ENCODE data around the gene NCAN. TPM values are rescaled to one million over a fixed set of nuclear protein-coding genes. Genes with fewer than 3 reads are reported as not detected.

Gene NCAN
- total and polyA plus RNA-seq, 2 of the 13 experiments (the other 11 are each of a cell fraction or from before 2014, with no cell fraction given), result not detected

DNA sequence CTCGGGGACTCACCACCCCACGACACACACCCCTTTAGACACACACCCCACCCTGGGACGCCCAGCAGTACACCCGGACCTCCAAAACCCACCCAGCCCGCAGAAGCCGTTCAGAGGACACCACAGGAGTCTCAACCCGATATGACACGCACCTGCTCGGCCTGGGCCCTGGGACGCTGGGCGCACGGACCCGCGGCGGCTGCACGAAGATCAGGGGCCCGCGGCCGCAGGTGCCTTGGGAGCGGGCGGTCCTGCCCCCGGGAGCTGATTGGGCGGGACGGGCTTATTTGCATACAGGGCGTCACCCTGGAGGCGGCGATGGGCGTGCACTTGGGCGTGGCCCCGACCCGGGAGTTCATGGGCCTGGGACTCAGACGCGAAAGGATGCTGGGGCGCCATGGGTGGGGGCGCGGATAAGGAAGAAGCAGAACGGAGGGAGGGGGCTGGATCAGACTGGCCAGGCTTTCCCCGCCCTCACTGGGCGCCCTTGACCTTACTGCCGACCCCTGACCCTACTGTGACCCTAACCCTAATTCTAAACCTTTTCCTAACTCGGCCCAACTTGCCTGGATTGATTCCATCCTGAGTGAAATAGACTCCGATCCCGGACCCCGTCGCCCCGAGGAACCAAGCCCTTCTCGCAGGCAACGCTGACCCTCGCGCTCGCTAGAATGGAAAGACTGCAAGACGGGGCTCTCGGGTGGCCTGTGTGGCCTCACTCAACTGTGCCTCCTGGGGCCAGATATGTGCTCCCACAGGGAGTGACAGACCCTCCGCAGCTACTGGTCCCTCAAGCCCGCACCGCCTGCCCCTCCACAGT lies 41.5 kb upstream of the NCAN start, which contains the start of gene MEF2B (continued):
- TF ChIP-seq ZBTB4 (CRISPR knock-in tag; IDR thresholded peaks at IDR 0.05; ENCODE audit: borderline replicate concordance) (no peak), STAG1 (CRISPR knock-in tag; IDR thresholded peaks at IDR 0.05) (no peak), KLF9 (CRISPR knock-in tag; IDR thresholded peaks at IDR 0.05; ENCODE audit: low read depth) (no peak), GABPB1 (CRISPR knock-in tag; IDR thresholded peaks at IDR 0.05) (peak; percentile 58; the same call in 1 of the 2 replicates), CBX5 (CRISPR knock-in tag; IDR thresholded peaks at IDR 0.05; ENCODE audit: borderline replicate concordance) (no peak), ZNF577 (CRISPR knock-in tag; IDR thresholded peaks at IDR 0.05; ENCODE audit: borderline replicate concordance, low read depth) (no peak), ZNF335 (CRISPR knock-in tag; IDR thresholded peaks at IDR 0.05) (no peak), TBX2 (CRISPR knock-in tag; IDR thresholded peaks at IDR 0.05; ENCODE audit: borderline replicate concordance) (peak; percentile 42; the same call in 1 of the 2 replicates), JUNB (CRISPR knock-in tag; IDR thresholded peaks at IDR 0.05; ENCODE audit: borderline replicate concordance) (no peak), ZNF225 (CRISPR knock-in tag; IDR thresholded peaks at IDR 0.05) (peak; percentile 38; the same call in 1 of the 2 replicates), STAT6 (CRISPR knock-in tag; IDR thresholded peaks at IDR 0.05; ENCODE audit: borderline replicate concordance) (no peak), ZNF713 (CRISPR knock-in tag; IDR thresholded peaks at IDR 0.05) (no peak), SIX1 (CRISPR knock-in tag; IDR thresholded peaks at IDR 0.05; ENCODE audit: borderline replicate concordance) (no peak), ZNF766 (CRISPR knock-in tag; IDR thresholded peaks at IDR 0.05; ENCODE audit: borderline replicate concordance) (no peak), ZNF850 (CRISPR knock-in tag; conservative IDR thresholded peaks at IDR 0.05) (no peak), SRF (IDR thresholded peaks at IDR 0.05; ENCODE audit: low read depth, low read length) (no peak), ZNF761 (CRISPR knock-in tag; conservative IDR thresholded peaks at IDR 0.05) (no peak), RBM22 (optimal IDR thresholded peaks at IDR 0.05; ENCODE audit: low read length) (no peak), MXI1 (IDR thresholded peaks at IDR 0.05; ENCODE audit: borderline replicate concordance, low read depth, low read length) (peak; percentile 48; the same call in 1 of the 3 replicates), ZNF143 (CRISPR knock-in tag; IDR thresholded peaks at IDR 0.05) (no peak)
- TF ChIP-seq, protein P1, sequence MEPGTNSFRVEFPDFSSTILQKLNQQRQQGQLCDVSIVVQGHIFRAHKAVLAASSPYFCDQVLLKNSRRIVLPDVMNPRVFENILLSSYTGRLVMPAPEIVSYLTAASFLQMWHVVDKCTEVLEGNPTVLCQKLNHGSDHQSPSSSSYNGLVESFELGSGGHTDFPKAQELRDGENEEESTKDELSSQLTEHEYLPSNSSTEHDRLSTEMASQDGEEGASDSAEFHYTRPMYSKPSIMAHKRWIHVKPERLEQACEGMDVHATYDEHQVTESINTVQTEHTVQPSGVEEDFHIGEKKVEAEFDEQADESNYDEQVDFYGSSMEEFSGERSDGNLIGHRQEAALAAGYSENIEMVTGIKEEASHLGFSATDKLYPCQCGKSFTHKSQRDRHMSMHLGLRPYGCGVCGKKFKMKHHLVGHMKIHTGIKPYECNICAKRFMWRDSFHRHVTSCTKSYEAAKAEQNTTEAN (CRISPR knock-in tag; conservative IDR thresholded peaks at IDR 0.05), result no peak

All from HepG2 (cell line).